Liver (tissue), 3 donors: ENCODE results near the gene ENOX2.

Experiments
- ATF3 ChIP-seq: IDR thresholded peaks from 2 replicates; pipeline ENCODE4 v1.6.1; 2016; ENCODE audit warnings: antibody characterized with exemption
- CTCF ChIP-seq: fragments of 150-350 bp; IDR thresholded peaks from 2 replicates; pipeline ENCODE4 v1.5.1; 2017; ENCODE audit warnings: improper control_type of control experiment, low read depth, low read length; ENCODE audit not compliant: missing input control
- EGR1 ChIP-seq, 2 donors: IDR thresholded peaks; 2 replicates each; pipeline ENCODE4 v1.6.1; 2016 to 2018; ENCODE audit warnings: antibody characterized with exemption in 2 of 2, low read depth in 2 of 2
- FOXA1 ChIP-seq: IDR thresholded peaks from 2 replicates; pipeline ENCODE4 v1.6.1; 2016; ENCODE audit warnings: antibody characterized with exemption
- HNF4G ChIP-seq: IDR thresholded peaks from 2 replicates; pipeline ENCODE4 v1.6.1; 2016; ENCODE audit warnings: antibody characterized with exemption
- JUND ChIP-seq, 2 donors: IDR thresholded peaks; 2 replicates each; pipeline ENCODE4 v1.6.1; 2016; ENCODE audit warnings: antibody characterized with exemption in 2 of 2
- MAX ChIP-seq: IDR thresholded peaks from 2 replicates; pipeline ENCODE4 v1.6.1; 2016; ENCODE audit warnings: antibody characterized with exemption
- NR2F2 ChIP-seq: IDR thresholded peaks from 2 replicates; pipeline ENCODE4 v1.6.1; 2016; ENCODE audit warnings: antibody characterized with exemption
- RAD21 ChIP-seq, 2 donors: IDR thresholded peaks; 2 replicates each; pipeline ENCODE4 v1.6.1; 2016; ENCODE audit warnings: antibody characterized with exemption in 2 of 2, mild to moderate bottlenecking in 2 of 2
- REST ChIP-seq: IDR thresholded peaks from 2 replicates; pipeline ENCODE4 v1.6.1; 2016; ENCODE audit warnings: antibody characterized with exemption, mild to moderate bottlenecking
- RXRA ChIP-seq, 2 donors: IDR thresholded peaks; 2 replicates each; pipeline ENCODE4 v1.6.1; 2017 to 2018; ENCODE audit warnings: antibody characterized with exemption in 2 of 2, mild to moderate bottlenecking in 1 of 2
- TAF1 ChIP-seq: conservative IDR thresholded peaks from 2 replicates; pipeline ENCODE4 v1.6.1; 2016; ENCODE audit warnings: antibody characterized with exemption, mild to moderate bottlenecking
- ZBTB33 ChIP-seq: IDR thresholded peaks from 2 replicates; pipeline ENCODE4 v1.6.1; 2016; ENCODE audit warnings: antibody characterized with exemption
- donor health status: healthy.
- donor health status: healthy.

GRCh38 chrX:130829526-130830515 is 73.2 kb downstream of the ENOX2 start:
- TF ChIP-seq RAD21 (IDR thresholded peaks at IDR 0.05) (no peak), CTCF (no peak), REST (no peak), FOXA1 (no peak), MAX (no peak), HNF4G (no peak), ZBTB33 (no peak), RXRA (IDR thresholded peaks at IDR 0.05) (no peak), TAF1 (no peak), ATF3 (no peak), JUND (IDR thresholded peaks at IDR 0.05) (no peak), EGR1 (IDR thresholded peaks at IDR 0.05; ENCODE audit: low read depth in 2 of 2) (no peak), NR2F2 (no peak)
